ENCODE measurements around the gene THBS2.

Gene THBS2

DNA sequence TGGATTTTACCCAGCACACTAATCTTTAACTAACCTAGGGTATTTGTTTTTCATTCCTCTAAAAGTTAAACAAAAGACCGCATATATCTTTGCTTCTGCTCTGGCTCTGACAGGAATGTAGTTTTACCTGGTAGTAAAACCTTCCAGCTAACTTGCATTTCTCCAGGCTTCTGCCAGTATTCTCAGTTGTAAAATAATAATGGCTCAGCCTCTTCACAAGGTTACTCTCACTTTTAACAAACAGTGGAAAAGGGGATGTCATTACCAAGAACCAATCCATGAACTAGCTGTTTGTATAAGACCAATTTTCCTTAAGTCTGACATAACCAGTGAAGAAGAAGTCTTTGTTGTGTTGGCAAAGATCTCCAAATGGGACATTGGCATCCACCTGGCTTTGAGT lies 10.0 kb downstream of the THBS2 start:
- no peaks in the 10 kb centered on the region for H3K36me3 ChIP-seq (replicated peaks; ENCODE audit: insufficient read depth, low read length)
- no peak overlapping the region for H3K9ac ChIP-seq (ENCODE audit: low read length)
- H4K20me1 ChIP-seq (ENCODE audit: insufficient read depth, low read length): no peaks in the 10 kb centered on the region
- no peaks in the 10 kb centered on the region for H3F3A ChIP-seq (ENCODE audit: insufficient read depth, low read length)
- H3K27me3 ChIP-seq (replicated peaks; ENCODE audit: insufficient read depth, low read length): no peaks in the 10 kb centered on the region
- H3K4me1 ChIP-seq (ENCODE audit: low read length): no peaks in the 10 kb centered on the region
- no peaks in the 10 kb centered on the region for H3K9me2 ChIP-seq (replicated peaks; ENCODE audit: insufficient read depth, low read length)
- H3K9me3 ChIP-seq (replicated peaks; ENCODE audit: insufficient read depth, low read length): no peaks in the 10 kb centered on the region
- no peak overlapping the region for H3K4me2 ChIP-seq (ENCODE audit: low read depth, low read length)
- TF ChIP-seq EZH2phosphoT487 (IDR thresholded peaks at IDR 0.05; ENCODE audit: low read length) (no peak), EZH2 (optimal IDR thresholded peaks at IDR 0.05; ENCODE audit: low read depth, low read length) (no peak)
- TF ChIP-seq, protein P1, sequence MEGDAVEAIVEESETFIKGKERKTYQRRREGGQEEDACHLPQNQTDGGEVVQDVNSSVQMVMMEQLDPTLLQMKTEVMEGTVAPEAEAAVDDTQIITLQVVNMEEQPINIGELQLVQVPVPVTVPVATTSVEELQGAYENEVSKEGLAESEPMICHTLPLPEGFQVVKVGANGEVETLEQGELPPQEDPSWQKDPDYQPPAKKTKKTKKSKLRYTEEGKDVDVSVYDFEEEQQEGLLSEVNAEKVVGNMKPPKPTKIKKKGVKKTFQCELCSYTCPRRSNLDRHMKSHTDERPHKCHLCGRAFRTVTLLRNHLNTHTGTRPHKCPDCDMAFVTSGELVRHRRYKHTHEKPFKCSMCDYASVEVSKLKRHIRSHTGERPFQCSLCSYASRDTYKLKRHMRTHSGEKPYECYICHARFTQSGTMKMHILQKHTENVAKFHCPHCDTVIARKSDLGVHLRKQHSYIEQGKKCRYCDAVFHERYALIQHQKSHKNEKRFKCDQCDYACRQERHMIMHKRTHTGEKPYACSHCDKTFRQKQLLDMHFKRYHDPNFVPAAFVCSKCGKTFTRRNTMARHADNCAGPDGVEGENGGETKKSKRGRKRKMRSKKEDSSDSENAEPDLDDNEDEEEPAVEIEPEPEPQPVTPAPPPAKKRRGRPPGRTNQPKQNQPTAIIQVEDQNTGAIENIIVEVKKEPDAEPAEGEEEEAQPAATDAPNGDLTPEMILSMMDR (IDR thresholded peaks at IDR 0.05; ENCODE audit: low read length): no peak
- H3K4me3 ChIP-seq (ENCODE audit: low read length): no peak overlapping the region
- DNase-seq: no peak
- no peak overlapping the region for H2AFZ ChIP-seq (ENCODE audit: low read length)
- no peaks in the 10 kb centered on the region for H3K79me2 ChIP-seq (ENCODE audit: low read length)
- no peak overlapping the region for H3K27ac ChIP-seq (ENCODE audit: low read length)

DNA sequence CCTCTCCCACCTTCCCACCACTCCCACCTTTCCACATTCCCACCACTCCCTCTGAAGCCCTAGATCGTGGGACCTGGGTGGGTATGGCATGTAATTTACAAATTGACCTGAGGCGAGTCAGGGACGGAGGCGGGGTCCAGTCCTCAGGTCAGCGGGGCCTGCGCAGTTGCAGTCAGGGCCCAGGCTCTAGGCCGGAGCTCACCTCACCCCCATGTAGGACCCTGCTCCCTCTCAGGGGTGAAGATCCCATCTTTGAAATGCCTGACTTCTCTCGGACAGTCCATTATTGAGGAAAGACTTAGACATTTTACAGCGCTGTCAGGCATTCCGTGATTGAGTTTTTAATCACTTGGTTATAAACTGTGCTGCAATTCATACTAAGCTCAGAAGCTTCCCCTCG lies 10.5 kb downstream of the THBS2 start:
- H2AFZ ChIP-seq (ENCODE audit: low read length): no peak overlapping the region

DNA sequence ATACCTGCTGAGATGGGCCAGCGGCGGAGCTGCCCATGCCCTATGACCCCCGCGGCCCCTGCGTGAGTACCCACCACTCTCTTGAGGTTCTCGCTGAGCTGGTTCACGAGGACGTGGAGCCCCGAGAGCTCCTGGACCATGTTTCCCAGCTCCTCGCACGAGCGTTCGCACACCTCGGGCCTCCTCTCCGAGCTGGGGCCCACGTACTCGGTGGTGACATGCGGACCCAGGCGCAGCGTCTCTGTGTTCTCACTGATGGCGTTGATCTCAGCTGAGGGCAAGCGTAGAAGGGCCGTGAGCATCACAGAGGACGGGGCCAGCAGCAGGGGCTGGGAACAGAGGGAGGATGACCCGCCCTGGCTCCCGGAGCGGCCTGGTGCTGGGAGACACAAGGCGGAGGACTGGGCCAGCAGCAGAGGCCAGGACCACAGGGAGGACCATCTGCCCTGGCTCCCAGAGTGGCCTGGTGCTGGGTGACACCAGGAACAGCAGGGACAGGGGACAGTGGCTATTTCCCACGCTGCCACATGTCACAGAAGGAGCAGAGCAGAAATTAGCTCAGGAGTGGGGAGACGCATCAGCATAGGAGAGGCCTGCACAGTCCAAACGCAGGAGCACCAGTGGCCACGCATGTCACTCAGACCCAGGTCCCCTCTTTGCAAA lies 11.8 kb downstream of the THBS2 start:
- DNase-seq: no peak
- Histone ChIP-seq H3K27me3 (replicated peaks; ENCODE audit: insufficient read depth, low read length) (no peaks in the 10 kb centered on the region), H3K4me2 (ENCODE audit: low read depth, low read length) (no peak overlapping the region), H4K20me1 (ENCODE audit: insufficient read depth, low read length) (no peaks in the 10 kb centered on the region), H3K9me2 (replicated peaks; ENCODE audit: insufficient read depth, low read length) (no peaks in the 10 kb centered on the region), H3K4me1 (ENCODE audit: low read length) (no peaks in the 10 kb centered on the region), H3K36me3 (replicated peaks; ENCODE audit: insufficient read depth, low read length) (no peaks in the 10 kb centered on the region), H3K9ac (ENCODE audit: low read length) (no peak overlapping the region), H3K79me2 (ENCODE audit: low read length) (no peaks in the 10 kb centered on the region), H3K27ac (ENCODE audit: low read length) (no peak overlapping the region), H3K9me3 (replicated peaks; ENCODE audit: insufficient read depth, low read length) (no peaks in the 10 kb centered on the region), H3F3A (ENCODE audit: insufficient read depth, low read length) (no peaks in the 10 kb centered on the region), H2AFZ (ENCODE audit: low read length) (no peak overlapping the region), H3K4me3 (ENCODE audit: low read length) (no peak overlapping the region)
- TF ChIP-seq, protein P1 (IDR thresholded peaks at IDR 0.05; ENCODE audit: low read length): no peak
- no peak for TF ChIP-seq EZH2phosphoT487 (IDR thresholded peaks at IDR 0.05; ENCODE audit: low read length)
- no peak for TF ChIP-seq EZH2 (optimal IDR thresholded peaks at IDR 0.05; ENCODE audit: low read depth, low read length)

More for the DNA sequence above, 10.5 kb downstream of the THBS2 start:
- Histone ChIP-seq H3K4me1 (ENCODE audit: low read length) (no peaks in the 10 kb centered on the region), H3K27ac (ENCODE audit: low read length) (no peak overlapping the region), H4K20me1 (ENCODE audit: insufficient read depth, low read length) (no peaks in the 10 kb centered on the region), H3F3A (ENCODE audit: insufficient read depth, low read length) (no peaks in the 10 kb centered on the region), H3K9ac (ENCODE audit: low read length) (no peak overlapping the region), H3K79me2 (ENCODE audit: low read length) (no peaks in the 10 kb centered on the region), H3K4me2 (ENCODE audit: low read depth, low read length) (no peak overlapping the region), H3K9me3 (replicated peaks; ENCODE audit: insufficient read depth, low read length) (no peaks in the 10 kb centered on the region), H3K4me3 (ENCODE audit: low read length) (no peak overlapping the region), H3K27me3 (replicated peaks; ENCODE audit: insufficient read depth, low read length) (no peaks in the 10 kb centered on the region), H3K9me2 (replicated peaks; ENCODE audit: insufficient read depth, low read length) (no peaks in the 10 kb centered on the region), H3K36me3 (replicated peaks; ENCODE audit: insufficient read depth, low read length) (no peaks in the 10 kb centered on the region)
- TF ChIP-seq EZH2 (optimal IDR thresholded peaks at IDR 0.05; ENCODE audit: low read depth, low read length): no peak
- TF ChIP-seq, protein P1 (IDR thresholded peaks at IDR 0.05; ENCODE audit: low read length): no peak
- no peak for TF ChIP-seq EZH2phosphoT487 (IDR thresholded peaks at IDR 0.05; ENCODE audit: low read length)
- DNase-seq: no peak
